Keratinocyte (primary cell): ENCODE data around the gene ARFGEF3. TPM values are rescaled to one million over a fixed set of nuclear protein-coding genes. Genes with fewer than 3 reads are reported as not detected.

ENCODE experiments used
- DNase-seq: peaks from one replicate; pipeline ENCODE4 v3.0.0-alpha.2; 2011; ENCODE audit warnings: low read depth, missing footprints, low spot score
- FAIRE-seq: peaks from 2 replicates; lab custom pipeline; 2011; peaks lifted over from hg19 to GRCh38; lab: Jason Lieb, UNC
- H2AFZ ChIP-seq: 2 replicates; pipeline ENCODE4 v1.6.0; 2012; ENCODE audit warnings: low read length, control low read depth, inconsistent platforms; ENCODE audit not compliant: control insufficient read depth
- H3K27ac ChIP-seq: 2 replicates; pipeline ENCODE4 v1.5.1; 2011; ENCODE audit warnings: low read length; ENCODE audit not compliant: control insufficient read depth, insufficient read depth
- H3K27me3 ChIP-seq: 3 replicates; pipeline ENCODE4 v1.6.0; 2011; ENCODE audit warnings: low read length; ENCODE audit not compliant: control insufficient read depth, insufficient read depth; ENCODE audit errors: extremely low read depth
- H3K36me3 ChIP-seq, 2 experiments: 2 replicates in 1 of 2; 3 replicates in 1 of 2; pipeline ENCODE4 v1.5.1; 2011; ENCODE audit warnings: low read length in 2 of 2, mild to moderate bottlenecking in 1 of 2; ENCODE audit not compliant: control insufficient read depth in 2 of 2, insufficient read depth in 2 of 2; ENCODE audit errors: extremely low read depth in 1 of 2
- H3K4me1 ChIP-seq: 3 replicates; pipeline ENCODE4 v1.5.1; 2011; ENCODE audit warnings: low read length; ENCODE audit not compliant: control insufficient read depth, insufficient read depth; ENCODE audit errors: extremely low read depth
- H3K4me2 ChIP-seq: 3 replicates; pipeline ENCODE4 v1.6.0; 2011; ENCODE audit warnings: low read depth, low read length; ENCODE audit not compliant: control insufficient read depth, insufficient read depth; ENCODE audit errors: extremely low read depth
- H3K4me3 ChIP-seq, 3 experiments: fragments of 200-600 bp in 1 of 3; sonication (generic) in 1 of 3; 2 replicates in 2 of 3; 3 replicates in 1 of 3; pipeline ENCODE4 v1.5.1; 2011 to 2016; ENCODE audit warnings: low read length in 3 of 3, mild to moderate bottlenecking in 3 of 3, control low read depth in 2 of 3, inconsistent platforms in 1 of 3, low read depth in 1 of 3, mixed read lengths in 1 of 3, mixed run types in 1 of 3, moderate library complexity in 1 of 3; ENCODE audit not compliant: control insufficient read depth in 2 of 3, insufficient read depth in 2 of 3; ENCODE audit errors: extremely low read depth in 1 of 3
- H3K79me2 ChIP-seq: 2 replicates; pipeline ENCODE4 v1.6.0; 2012; ENCODE audit warnings: low read length; ENCODE audit not compliant: control insufficient read depth, insufficient read depth
- H3K9ac ChIP-seq: 3 replicates; pipeline ENCODE4 v1.6.0; 2011; ENCODE audit warnings: low read length; ENCODE audit not compliant: control insufficient read depth, insufficient read depth; ENCODE audit errors: extremely low read depth
- H3K9me1 ChIP-seq: 3 replicates; pipeline ENCODE4 v1.6.0; 2011; ENCODE audit warnings: low read length; ENCODE audit not compliant: control insufficient read depth, insufficient read depth; ENCODE audit errors: extremely low read depth
- H3K9me3 ChIP-seq: 2 replicates; pipeline ENCODE4 v1.5.1; 2012; ENCODE audit warnings: low read depth, low read length; ENCODE audit not compliant: control insufficient read depth
- H4K20me1 ChIP-seq: 3 replicates; pipeline ENCODE4 v1.6.0; 2011; ENCODE audit warnings: low read length; ENCODE audit not compliant: control insufficient read depth, insufficient read depth; ENCODE audit errors: extremely low read depth
- EZH2 ChIP-seq: IDR thresholded peaks from one replicate; pipeline ENCODE4 v1.6.1; 2012; ENCODE audit warnings: inconsistent platforms, mild to moderate bottlenecking, low read length, moderate library complexity
- dilution Hi-C: fragments of 300-500 bp; cut with MboI; formaldehyde crosslinking; loops from one replicate; pipeline ENCODE4 v1.7.0; 2020; ENCODE audit warnings: low sequenced_read_pairs; ENCODE audit not compliant: extremely low pct_ligation_motif_present
- polyA plus RNA-seq, 5 experiments: library from polyadenylated mRNA; depleted of rRNA in 3 of 5; stranded (reverse) in 3 of 5; stranded (forward) in 1 of 5; unstranded in 1 of 5; fragments of >200 nt; gene quantifications; 1 replicate in 1 of 5; 2 replicates in 3 of 5; 3 replicates in 1 of 5; pipeline versions ENCODE4 v1.2.1 to v1.2.3, GENCODE V29; 2011 to 2012; ENCODE audit warnings: missing spikeins in 2 of 5, low read depth in 1 of 5, low replicate concordance in 1 of 5
- TF ChIP-seq, protein P1 (sequence below), 3 experiments: IDR thresholded peaks in 1 of 3; conservative IDR thresholded peaks in 1 of 3; optimal IDR thresholded peaks in 1 of 3; 2 replicates in 2 of 3; 3 replicates in 1 of 3; pipeline versions ENCODE3 to v1.5.1; 2011; ENCODE audit warnings: low read length in 3 of 3, mild to moderate bottlenecking in 3 of 3, moderate library complexity in 2 of 3, control low read depth in 1 of 3, inconsistent platforms in 1 of 3; ENCODE audit not compliant: insufficient read depth in 2 of 3; ENCODE audit errors: extremely low read depth in 1 of 3

The ARFGEF3 gene
- polyA plus RNA-seq, 1 donor (not counting 4 experiments of a cell fraction or from before 2014, with no cell fraction given), result 0.09 TPM

DNA sequence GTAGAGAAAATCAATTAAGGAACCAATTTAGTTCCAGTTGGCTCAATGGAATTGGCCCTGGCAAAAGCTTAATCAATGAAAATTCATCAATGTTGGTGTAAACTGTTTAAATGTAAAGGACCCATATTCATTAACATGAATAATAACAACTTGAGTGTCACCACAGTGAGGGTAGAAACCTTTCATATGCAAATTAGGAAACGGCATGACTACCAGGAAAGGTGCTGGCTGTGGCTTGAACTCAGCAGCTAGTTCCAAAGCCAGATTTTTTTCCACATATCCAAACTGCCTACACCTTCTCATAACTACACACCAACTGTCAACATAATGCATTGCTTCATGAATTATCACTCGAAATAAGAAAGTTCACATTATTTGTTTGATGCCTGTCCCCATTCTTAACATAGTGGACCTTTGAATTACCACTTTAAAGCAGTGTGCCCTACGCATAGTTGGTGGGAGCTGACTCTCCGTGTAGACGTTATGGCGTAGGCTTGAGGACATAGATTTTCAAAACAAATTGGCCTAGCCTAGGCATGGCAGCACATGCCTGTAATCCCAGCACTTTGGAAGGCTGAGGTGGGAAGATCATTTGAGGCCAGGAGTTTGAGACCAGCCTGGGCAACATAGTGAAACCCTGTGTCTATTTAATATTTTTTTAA lies 36.8 kb downstream of the ARFGEF3 start:
- Histone ChIP-seq H3K27me3 (no peaks in the 10 kb centered on the region), H3K27ac (no peak overlapping the region), H3K4me1 (no peaks in the 10 kb centered on the region), H3K4me3 (no peak overlapping the region), H4K20me1 (no peaks in the 10 kb centered on the region), H3K4me2 (no peak overlapping the region), H3K79me2 (no peaks in the 10 kb centered on the region), H3K9me1 (no peaks in the 10 kb centered on the region), H3K9ac (no peak overlapping the region), H2AFZ (no peak overlapping the region), H3K36me3 (no peaks in the 10 kb centered on the region), H3K9me3 (no peaks in the 10 kb centered on the region)
- TF ChIP-seq, protein P1, sequence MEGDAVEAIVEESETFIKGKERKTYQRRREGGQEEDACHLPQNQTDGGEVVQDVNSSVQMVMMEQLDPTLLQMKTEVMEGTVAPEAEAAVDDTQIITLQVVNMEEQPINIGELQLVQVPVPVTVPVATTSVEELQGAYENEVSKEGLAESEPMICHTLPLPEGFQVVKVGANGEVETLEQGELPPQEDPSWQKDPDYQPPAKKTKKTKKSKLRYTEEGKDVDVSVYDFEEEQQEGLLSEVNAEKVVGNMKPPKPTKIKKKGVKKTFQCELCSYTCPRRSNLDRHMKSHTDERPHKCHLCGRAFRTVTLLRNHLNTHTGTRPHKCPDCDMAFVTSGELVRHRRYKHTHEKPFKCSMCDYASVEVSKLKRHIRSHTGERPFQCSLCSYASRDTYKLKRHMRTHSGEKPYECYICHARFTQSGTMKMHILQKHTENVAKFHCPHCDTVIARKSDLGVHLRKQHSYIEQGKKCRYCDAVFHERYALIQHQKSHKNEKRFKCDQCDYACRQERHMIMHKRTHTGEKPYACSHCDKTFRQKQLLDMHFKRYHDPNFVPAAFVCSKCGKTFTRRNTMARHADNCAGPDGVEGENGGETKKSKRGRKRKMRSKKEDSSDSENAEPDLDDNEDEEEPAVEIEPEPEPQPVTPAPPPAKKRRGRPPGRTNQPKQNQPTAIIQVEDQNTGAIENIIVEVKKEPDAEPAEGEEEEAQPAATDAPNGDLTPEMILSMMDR (optimal IDR thresholded peaks at IDR 0.05 in 1 of 3, IDR thresholded peaks at IDR 0.05 in 1 of 3, conservative IDR thresholded peaks at IDR 0.05 in 1 of 3; ENCODE audit: extremely low read depth in 1 of 3, insufficient read depth in 2 of 3, low read length in 3 of 3), result no peak
- TF ChIP-seq EZH2, result no peak
- dilution Hi-C loops, result no loop called here
- no peak for FAIRE-seq
- DNase-seq, result no peak

DNA sequence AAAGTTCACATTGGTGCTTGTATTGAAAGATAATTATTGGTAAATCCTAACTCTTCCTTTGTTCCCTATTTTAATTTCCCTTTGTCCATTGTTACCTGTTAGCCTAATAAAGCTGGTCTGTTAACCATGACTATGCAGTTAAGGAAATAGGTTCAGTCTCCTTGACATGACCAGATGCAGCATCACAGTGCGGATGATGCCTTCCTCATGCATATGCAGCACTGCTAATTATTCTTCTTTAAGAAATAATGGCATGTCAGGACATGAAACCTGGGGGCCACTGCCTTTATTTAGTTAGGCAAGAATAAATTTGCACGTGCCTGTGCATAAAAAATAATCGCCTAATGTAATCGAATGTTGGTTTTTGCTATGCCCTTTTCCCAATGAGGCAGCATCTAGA lies 40.1 kb downstream of the ARFGEF3 start:
- H3K27me3 ChIP-seq, result no peaks in the 10 kb centered on the region

More for the DNA sequence above, 40.1 kb downstream of the ARFGEF3 start:
- Histone ChIP-seq H3K4me2 (no peak overlapping the region), H3K4me1 (no peaks in the 10 kb centered on the region), H2AFZ (no peak overlapping the region), H3K36me3 (no peaks in the 10 kb centered on the region), H3K9ac (no peak overlapping the region), H3K79me2 (no peaks in the 10 kb centered on the region), H3K27ac (no peak overlapping the region), H3K4me3 (no peak overlapping the region), H3K9me1 (no peaks in the 10 kb centered on the region), H3K9me3 (no peaks in the 10 kb centered on the region), H4K20me1 (no peaks in the 10 kb centered on the region)
- no peak for DNase-seq
- TF ChIP-seq EZH2, result no peak
- TF ChIP-seq, protein P1 (optimal IDR thresholded peaks at IDR 0.05 in 1 of 3, IDR thresholded peaks at IDR 0.05 in 1 of 3, conservative IDR thresholded peaks at IDR 0.05 in 1 of 3; ENCODE audit: extremely low read depth in 1 of 3, insufficient read depth in 2 of 3, low read length in 3 of 3), result no peak
- dilution Hi-C loops, result no loop called here
- no peak for FAIRE-seq
